Measurements from ENCODE around the gene RHOV. TPM values are rescaled to one million over a fixed set of nuclear protein-coding genes. Genes with fewer than 3 reads are reported as not detected.
A peak's percentile ranks its signal among the peaks of the same experiment; 100 is the strongest.

Gene RHOV, protein sequence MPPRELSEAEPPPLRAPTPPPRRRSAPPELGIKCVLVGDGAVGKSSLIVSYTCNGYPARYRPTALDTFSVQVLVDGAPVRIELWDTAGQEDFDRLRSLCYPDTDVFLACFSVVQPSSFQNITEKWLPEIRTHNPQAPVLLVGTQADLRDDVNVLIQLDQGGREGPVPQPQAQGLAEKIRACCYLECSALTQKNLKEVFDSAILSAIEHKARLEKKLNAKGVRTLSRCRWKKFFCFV
- 1.2 and 1.7 TPM in 2 replicates for total RNA-seq
- polyA plus RNA-seq, result 5.7 and 6.1 TPM in 2 replicates

DNA sequence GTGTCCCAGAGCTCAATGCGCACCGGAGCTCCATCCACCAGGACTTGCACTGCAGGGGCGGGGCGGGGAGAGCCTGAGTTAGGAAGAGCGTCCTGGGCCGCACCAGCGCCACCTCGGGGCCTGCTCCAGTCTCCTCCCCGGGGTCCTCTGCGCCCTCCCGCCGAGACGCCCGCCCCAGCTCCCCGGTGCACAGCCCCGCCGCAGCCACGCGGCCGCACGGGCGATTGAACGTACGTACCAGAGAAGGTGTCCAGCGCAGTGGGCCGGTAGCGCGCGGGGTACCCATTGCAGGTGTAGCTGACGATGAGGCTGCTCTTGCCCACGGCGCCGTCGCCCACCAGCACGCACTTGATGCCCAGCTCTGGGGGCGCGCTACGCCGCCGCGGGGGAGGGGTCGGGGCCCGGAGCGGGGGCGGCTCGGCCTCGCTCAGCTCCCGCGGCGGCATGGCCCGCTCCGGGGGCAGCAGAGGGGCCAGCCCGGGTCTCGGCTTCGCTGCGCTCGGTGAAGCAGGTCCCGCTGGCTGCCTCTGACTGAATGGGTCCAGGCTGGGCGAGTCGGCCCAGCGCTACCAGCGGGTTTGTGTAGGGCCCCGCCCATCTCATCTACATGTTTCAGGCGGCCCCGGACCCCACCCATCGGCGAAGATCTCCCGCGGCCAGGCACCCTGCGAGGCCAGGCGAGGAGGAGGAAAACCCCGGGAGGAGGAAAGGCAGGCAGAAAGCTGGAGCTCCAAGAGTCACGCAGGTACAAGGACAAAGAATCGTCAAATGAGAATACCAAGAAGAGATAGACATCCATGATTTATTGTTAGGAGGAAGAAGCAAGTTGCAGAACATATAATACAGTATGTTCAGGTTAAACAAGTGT lies at the start of gene RHOV:
Gene RHOV, minus strand, starts transcription at position 541 of the 868 bp plus-strand sequence. Its CDS starts 95 bp downstream, at position 446.
- H3K36me3 ChIP-seq (replicated peaks; ENCODE audit: insufficient read depth, low read depth), result no peaks in the 10 kb centered on the region

DNA sequence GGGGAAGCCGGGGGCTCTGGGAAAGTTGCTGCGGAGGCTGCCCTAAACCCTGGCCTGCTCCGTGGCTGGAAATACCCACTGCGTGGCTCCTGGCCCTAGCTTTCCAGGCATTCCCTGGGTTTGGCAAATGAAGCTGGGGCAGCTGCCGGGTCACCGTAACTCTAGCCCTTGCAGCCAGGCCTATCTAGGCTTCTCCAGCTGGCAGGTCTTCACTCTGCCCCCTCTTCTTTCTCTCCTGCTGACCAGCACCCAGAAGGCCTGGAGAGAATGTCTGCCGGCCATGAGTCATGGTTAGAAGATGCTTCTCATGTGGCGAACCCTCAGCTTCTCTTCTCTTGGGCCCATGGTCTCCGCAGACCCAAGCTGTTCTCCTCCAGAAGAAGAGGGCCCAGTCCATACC lies 49.5 kb upstream of the RHOV start:
- WGBS (ENCODE audit: low lambda C conversion rate, missing lambda C conversion rate), result 92% methylated on average over 9 of the region's 9 CpGs
- Histone ChIP-seq H3K9me3 (ENCODE audit: low read depth) (no peaks in the 10 kb centered on the region), H2AFZ (no peak overlapping the region), H3K36me3 (replicated peaks; ENCODE audit: insufficient read depth, low read depth) (no peaks in the 10 kb centered on the region), H3K4me2 (no peak overlapping the region), H3K27ac (no peak overlapping the region), H4K20me1 (ENCODE audit: insufficient read depth, poor library complexity, severe bottlenecking) (peaks cover 3% of the 10 kb centered on the region), H3K4me3 (no peak overlapping the region), H3K27me3 (peaks cover 47% of the 10 kb centered on the region), H3K9me2 (replicated peaks; ENCODE audit: insufficient read depth) (no peaks in the 10 kb centered on the region), H3K79me2 (no peaks in the 10 kb centered on the region), H3K4me1 (ENCODE audit: insufficient read depth) (peaks cover 40% of the 10 kb centered on the region)
- no peak for DNase-seq (ENCODE audit: low spot score)
- TF ChIP-seq, protein P1, sequence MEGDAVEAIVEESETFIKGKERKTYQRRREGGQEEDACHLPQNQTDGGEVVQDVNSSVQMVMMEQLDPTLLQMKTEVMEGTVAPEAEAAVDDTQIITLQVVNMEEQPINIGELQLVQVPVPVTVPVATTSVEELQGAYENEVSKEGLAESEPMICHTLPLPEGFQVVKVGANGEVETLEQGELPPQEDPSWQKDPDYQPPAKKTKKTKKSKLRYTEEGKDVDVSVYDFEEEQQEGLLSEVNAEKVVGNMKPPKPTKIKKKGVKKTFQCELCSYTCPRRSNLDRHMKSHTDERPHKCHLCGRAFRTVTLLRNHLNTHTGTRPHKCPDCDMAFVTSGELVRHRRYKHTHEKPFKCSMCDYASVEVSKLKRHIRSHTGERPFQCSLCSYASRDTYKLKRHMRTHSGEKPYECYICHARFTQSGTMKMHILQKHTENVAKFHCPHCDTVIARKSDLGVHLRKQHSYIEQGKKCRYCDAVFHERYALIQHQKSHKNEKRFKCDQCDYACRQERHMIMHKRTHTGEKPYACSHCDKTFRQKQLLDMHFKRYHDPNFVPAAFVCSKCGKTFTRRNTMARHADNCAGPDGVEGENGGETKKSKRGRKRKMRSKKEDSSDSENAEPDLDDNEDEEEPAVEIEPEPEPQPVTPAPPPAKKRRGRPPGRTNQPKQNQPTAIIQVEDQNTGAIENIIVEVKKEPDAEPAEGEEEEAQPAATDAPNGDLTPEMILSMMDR (IDR thresholded peaks at IDR 0.05; ENCODE audit: poor library complexity), result no peak
- no peak for TF ChIP-seq EZH2phosphoT487 (IDR thresholded peaks at IDR 0.05; ENCODE audit: low read depth, severe bottlenecking, unreplicated experiment)

More for the DNA sequence above, at the start of gene RHOV:
- Histone ChIP-seq H3K27ac (peak within 1 kb of the TSS; percentile 43), H2AFZ (peak within 1 kb of the TSS; percentile 77), H3K79me2 (no peaks in the 10 kb centered on the region), H3K9me3 (ENCODE audit: low read depth) (no peaks in the 10 kb centered on the region), H3K9me2 (replicated peaks; ENCODE audit: insufficient read depth) (no peaks in the 10 kb centered on the region), H3K27me3 (no peaks in the 10 kb centered on the region), H3K4me2 (peak within 1 kb of the TSS; percentile 99), H3K4me3 (peak within 1 kb of the TSS; percentile 84), H3K4me1 (ENCODE audit: insufficient read depth) (no peaks in the 10 kb centered on the region), H4K20me1 (ENCODE audit: insufficient read depth, poor library complexity, severe bottlenecking) (no peaks in the 10 kb centered on the region)
- 2% methylated on average over 21 of the region's 74 CpGs for WGBS (ENCODE audit: low lambda C conversion rate, missing lambda C conversion rate)
- DNase-seq (ENCODE audit: low spot score), result peak; percentile 88
- TF ChIP-seq, protein P1 (IDR thresholded peaks at IDR 0.05; ENCODE audit: poor library complexity), result peak; percentile 36
- TF ChIP-seq EZH2phosphoT487 (IDR thresholded peaks at IDR 0.05; ENCODE audit: low read depth, severe bottlenecking, unreplicated experiment), result no peak

DNA sequence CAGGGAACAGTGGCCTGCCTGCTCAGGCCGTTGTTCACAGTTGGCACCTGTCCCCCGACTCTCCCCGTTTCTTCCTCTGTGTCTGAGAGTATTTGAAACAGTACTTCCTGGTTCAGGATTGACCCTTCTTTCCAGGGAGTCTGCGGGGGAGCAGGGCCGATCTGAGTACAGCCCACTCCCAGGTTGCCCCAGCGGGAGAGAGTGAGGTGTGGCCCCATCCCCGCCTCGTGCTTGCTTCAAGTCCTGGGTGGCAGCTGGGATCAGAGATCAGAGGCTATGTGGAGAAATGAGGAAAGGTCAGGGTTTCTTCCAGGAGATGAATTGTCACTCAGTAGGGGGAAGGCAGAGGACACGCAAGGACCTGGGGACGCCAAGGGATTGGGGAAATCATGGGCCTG lies 48.6 kb upstream of the RHOV start:
- no peaks in the 10 kb centered on the region for H3K36me3 ChIP-seq (replicated peaks; ENCODE audit: insufficient read depth, low read depth)
- H3K9me2 ChIP-seq (replicated peaks; ENCODE audit: insufficient read depth), result no peaks in the 10 kb centered on the region
- DNase-seq (ENCODE audit: low spot score), result no peak
- H3K4me2 ChIP-seq, result no peak overlapping the region
- no peak overlapping the region for H2AFZ ChIP-seq
- H4K20me1 ChIP-seq (ENCODE audit: insufficient read depth, poor library complexity, severe bottlenecking), result peaks cover 2% of the 10 kb centered on the region
- no peaks in the 10 kb centered on the region for H3K79me2 ChIP-seq
- no peak overlapping the region for H3K4me3 ChIP-seq
- no peak overlapping the region for H3K27ac ChIP-seq
- peaks cover 38% of the 10 kb centered on the region for H3K27me3 ChIP-seq
- H3K4me1 ChIP-seq (ENCODE audit: insufficient read depth), result peaks cover 30% of the 10 kb centered on the region
- 70% methylated on average over 10 of the region's 10 CpGs for WGBS (ENCODE audit: low lambda C conversion rate, missing lambda C conversion rate)
- H3K9me3 ChIP-seq (ENCODE audit: low read depth), result no peaks in the 10 kb centered on the region
- no peak for TF ChIP-seq EZH2 (IDR thresholded peaks at IDR 0.05; ENCODE audit: borderline replicate concordance)
- TF ChIP-seq, protein P1 (IDR thresholded peaks at IDR 0.05; ENCODE audit: poor library complexity), result no peak
- TF ChIP-seq EZH2phosphoT487 (IDR thresholded peaks at IDR 0.05; ENCODE audit: low read depth, severe bottlenecking, unreplicated experiment), result no peak

Data from hepatocyte (in vitro differentiated cells).